ENCODE measurements around the gene XXYLT1.

Gene XXYLT1

DNA sequence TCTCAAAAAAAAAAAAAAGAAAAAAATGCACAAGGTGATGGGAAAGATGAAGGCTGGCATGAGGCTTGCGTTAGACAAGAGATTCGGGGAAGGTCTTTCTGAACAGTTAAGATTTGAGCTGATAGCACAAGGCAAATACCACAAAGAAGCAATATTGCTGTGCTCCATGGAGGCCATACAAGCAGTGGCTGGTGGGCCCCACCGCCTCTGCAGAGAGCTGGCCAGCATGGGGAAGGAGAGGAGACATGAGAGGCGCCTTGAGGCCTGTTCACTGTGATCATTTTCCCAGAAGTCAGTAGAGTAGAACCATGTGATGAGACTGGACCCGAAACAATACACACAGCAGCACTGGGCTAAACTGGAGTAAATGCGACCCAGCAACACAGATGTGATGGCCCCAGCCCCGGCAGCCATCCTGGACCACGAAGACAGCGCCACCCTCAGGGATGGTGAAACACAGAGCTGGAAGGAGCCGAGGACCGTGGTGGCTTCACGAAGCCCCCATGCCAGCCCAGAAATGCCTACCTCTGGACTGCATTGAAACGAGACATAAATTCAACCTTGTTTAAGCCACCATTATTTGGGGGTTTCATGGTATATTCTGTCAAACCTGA lies 5.5 kb downstream of the XXYLT1 start:
- DNase-seq, result no peak

DNA sequence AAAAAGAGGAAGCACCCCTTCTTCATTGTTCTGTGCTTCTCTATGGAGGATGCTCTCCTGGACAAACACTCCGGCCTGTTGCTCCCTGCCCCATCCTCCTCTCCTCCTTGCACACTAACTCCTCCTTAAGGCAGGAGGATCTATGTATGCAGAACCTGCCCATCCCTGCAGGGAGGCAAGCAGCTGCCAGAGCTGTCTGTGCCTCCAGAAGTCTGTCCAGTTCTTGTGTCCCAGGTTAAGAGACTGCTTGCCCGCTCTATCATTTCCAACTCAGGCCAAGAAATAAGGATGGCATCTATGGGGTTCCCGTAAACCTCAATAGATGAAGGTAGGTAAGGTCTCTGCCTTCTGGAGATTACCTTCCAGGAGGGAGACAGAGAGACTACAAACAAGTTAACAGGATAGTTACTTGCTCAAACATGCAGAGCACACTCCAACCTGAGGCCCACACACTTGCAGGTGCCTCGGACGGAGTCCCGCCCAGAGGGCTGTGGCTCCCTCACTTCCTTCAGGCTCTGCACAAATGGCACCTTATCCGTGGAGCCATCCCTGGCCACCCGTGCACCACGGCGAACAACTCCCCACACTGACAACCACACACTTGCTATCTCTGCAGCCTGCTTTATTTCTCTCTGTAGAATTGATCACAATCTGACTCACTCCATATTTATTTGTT lies 6.9 kb downstream of the XXYLT1 start:
- DNase-seq, result no peak

DNA sequence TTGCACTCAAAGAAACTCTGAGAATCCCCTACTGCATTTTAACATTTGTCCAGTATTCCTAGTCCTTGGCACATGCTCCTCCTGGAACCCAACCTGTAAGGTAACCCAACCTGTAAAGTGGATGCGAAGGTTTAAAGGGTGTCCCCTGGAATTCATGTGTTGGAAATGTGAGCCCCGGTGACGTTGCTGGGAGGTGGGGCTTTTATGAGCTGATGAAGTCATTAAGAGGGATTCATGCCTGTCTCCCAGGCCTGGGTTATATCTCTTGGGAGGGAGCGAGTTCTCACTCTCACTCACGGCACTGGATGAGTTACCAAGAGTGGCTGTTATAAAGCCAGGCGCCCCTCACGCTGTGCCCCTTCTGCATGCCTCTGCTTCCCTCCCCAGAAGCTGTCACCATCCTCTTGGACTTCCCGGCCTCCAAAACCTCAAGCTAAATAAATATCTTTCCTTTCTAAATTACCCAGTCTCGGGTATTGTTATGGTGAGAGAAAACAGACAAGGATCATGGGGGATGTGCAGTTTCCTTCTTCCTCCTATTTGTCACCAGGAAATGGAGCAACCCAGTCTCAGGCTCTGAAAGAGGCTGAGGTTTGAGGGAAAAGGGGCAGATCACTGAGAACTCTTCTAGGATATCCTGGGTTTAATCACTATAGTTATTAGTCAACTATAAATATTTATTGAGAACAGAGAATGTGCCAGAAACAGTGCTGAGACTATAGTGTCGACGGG lies 7.6 kb downstream of the XXYLT1 start:
- DNase-seq, result no peak

DNA sequence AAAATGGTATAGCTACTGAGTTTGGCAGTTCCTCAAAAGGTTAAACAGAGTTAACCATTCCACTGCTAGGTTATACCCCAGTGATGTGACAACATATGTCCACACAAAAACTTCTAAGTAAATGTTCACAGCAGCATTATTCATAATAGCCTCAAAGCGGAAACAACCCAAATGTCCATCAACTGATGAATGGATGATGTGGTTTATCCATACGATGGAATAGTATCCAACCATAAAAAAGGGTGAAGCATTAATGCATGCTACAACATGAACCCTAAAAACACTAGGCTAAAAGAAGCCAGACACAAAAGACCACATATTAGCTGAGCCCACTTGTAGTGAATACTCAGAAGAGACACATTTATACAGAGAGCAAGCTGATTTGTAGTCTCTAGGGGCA lies 9.0 kb downstream of the XXYLT1 start:
- DNase-seq, result no peak

DNA sequence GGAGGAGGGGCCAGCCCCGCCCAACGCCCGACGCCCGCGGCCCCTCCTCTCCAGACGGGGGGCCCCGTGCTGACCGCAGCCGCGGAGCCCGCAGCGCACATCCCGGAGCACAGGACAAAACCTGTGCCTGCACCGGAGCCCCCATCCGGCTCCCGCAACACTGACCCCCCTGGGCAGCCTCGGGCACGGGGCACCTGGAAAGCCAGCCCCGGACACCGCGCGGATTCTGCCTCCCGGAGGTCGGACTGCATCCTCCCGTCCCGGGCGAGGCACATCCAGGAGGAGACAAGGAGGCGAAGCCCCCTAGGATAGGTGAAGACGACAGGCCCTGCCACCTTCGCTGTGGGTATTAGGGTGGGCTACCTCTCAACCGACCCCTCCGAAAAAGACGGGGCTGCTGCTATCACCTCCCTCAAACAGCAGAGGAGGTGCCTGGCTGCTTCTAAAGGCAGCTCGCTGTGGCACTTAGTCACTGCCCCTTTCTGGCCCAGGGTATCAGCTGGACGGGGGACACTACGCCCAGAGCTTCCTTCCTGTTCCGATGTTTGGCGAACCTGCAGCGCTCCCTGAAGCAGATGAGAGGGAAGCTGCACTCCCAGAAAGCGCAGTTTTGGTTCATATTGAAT lies 10.6 kb downstream of the XXYLT1 start:
- DNase-seq, result peak; percentile 58 to 80 (median 72)

DNA sequence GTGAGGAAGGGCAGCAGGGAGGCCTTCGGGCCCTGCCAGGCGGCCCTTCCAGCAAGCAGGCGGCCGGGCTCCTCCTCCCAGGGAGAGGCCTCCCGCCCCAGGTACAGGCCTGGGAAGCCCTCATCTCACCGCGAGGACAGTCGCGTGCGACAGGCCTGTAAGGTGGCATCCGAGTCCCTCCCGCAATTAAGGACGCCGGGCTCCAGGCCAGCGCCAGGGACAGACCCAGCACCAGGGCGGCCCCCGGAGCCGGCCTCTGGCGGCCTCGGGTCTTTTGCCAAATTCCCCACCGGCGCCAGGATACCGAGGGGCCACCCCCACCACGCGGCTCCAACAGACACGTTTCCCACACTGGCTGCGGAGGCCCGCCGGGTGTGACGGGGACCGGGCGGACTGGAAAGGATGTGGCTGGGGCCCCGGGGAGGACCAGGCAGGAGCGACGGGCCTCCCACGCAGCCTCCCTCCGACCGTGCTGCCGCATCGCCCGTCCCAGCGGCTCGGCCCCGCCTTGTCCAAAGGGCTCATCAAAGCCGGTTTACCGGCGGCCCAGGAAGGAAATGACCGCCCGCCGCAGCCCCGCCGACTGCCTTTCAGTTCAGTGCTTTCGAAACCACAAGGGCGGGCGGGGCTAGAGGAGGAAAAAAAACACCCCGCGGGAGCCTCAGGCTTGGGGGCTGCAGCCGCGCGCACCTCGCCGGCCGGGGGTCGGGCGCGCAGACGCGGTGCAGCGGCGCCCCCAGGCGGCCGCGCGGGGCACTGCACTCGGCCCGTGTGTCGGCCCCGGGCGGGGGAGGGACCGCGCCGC lies 11.3 kb downstream of the XXYLT1 start:
- peak; percentile 82 to 94 (median 89) for DNase-seq

DNA sequence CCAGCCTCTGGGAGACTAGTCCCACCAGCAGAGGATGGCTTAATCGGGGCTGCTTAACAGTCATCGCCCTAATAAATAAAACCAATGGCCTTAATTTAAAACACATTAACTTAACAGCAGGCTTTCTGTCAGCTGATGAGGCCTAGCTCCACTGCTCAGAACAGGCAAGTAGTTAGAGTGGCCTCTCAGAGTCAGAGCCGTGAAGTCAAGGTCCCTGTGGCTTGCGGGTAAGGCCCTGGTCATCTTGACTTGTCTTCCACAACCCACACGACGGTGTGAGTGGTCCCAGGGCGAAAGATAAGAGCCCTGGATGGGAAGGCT lies 11.8 kb downstream of the XXYLT1 start:
- DNase-seq, result peak in 2 of 3 experiments; percentile 60 to 72

DNA sequence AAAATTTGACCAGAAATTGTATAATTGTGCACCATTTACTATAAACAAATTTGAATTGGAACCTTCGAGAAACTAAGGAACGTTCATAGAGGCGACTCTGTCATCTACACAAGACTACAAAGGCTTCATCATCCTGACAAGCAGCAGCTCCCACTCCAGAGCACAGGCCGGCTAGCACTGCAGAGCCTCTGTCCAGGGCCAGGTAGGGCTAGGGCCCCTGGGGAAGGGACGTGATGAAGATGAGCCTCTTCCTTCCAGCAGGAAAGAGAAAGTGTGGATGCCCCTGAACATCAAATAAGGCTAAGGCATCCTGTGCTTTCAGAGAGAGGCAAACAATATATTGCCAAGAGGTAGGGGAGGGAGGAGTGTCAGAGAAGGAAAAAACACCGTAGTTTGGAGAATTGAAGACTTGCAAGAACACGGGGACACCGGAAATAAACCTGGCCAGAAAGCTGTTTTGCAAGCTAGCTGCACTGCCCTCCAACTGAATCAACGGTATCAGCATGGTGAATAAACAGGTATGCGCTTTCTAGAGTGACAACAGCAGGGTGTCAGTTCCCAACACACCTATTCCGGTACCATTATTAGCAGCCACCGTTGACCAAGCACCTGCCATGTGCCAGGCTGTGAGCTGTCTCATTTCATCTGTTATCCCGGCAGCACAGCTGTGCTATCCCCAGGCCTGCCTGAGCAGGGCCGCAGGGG lies 12.4 kb downstream of the XXYLT1 start:
- DNase-seq, result peak in 2 of 3 experiments; percentile 60 to 72

DNA sequence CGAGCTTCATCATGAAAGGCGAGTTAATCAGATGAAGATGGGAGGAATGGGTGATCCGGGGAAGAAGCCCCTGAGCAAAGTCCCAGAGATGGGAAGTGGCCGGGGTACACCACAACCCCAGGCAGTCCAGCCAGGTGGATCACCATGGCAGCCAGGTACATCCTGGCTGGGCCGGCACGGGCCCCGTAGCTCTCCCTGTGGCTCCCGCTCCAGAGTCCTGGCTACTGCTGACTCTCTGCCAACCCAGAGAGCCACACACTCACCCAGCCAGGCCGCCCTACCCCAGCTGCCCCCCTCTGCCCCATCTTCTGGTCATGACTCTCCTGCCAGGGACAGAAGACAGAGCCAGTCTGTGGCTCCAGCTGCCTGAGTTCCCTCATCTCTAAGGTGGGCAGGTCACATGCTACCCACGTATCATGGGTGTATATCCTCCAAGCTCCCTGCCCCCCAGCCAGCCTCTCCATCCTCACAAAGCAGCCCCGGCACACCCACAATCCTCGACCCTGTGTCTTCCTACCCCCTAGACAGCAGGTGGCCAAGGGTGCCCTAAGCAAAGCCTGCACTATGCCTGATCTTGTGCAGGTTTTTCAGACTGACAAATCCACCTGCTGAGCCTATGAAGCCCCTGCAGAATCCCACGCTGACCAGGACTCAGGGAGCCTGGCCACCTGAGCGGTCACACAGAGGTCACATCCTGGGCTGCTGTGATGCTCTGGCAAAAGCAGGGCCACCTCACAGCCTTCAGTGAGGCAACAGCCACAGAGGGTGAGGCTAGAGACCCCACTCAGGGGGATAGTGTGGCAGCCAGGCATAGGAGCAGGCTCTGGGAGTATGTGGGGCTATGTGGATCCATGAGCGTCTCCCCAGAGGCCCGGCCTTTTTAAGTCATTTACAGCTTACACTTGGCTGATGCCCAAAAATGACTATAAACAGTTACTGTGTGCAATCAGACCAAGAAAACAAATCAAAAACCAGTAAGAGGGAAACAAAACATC lies 13.2 kb downstream of the XXYLT1 start:
- DNase-seq, result no peak

DNA sequence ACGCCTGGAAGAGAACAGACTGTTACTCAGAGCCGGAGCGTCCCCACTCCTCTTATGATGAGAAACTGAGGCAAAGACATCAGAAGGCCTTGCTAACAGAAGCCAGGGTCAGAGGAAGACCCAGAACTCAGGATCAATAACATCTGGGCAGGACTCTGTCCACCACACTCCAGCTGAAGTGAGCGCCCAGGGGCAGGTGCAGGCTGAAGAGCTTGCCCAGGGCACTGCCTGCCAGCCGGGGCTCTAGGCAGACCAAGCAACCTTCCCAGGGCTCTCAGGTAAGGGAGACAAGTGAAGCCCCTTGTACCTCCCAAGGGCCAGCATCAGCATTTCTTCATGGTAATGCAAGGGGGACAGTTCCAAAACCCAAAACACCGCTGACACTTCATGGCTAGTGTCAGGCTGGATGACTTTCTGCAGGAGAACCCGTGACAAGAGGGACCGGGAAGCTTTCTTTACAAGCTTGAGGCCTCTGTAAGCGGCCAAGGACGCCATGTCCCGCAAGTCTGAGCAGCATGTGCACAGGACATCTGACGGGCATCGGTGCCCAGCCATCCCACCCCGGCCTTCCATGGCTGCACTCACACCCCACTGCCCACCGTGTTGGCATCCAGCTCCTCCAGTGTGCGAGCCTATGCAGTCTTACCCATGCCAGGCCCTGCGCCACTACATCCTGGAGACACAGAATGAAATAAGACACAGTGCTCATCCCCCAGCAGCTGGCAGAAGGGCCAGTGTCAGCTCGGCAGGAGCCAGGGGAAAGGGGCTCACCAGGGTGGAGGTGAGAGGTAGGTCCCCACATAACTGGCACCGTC lies 14.1 kb downstream of the XXYLT1 start:
- DNase-seq, result no peak

DNA sequence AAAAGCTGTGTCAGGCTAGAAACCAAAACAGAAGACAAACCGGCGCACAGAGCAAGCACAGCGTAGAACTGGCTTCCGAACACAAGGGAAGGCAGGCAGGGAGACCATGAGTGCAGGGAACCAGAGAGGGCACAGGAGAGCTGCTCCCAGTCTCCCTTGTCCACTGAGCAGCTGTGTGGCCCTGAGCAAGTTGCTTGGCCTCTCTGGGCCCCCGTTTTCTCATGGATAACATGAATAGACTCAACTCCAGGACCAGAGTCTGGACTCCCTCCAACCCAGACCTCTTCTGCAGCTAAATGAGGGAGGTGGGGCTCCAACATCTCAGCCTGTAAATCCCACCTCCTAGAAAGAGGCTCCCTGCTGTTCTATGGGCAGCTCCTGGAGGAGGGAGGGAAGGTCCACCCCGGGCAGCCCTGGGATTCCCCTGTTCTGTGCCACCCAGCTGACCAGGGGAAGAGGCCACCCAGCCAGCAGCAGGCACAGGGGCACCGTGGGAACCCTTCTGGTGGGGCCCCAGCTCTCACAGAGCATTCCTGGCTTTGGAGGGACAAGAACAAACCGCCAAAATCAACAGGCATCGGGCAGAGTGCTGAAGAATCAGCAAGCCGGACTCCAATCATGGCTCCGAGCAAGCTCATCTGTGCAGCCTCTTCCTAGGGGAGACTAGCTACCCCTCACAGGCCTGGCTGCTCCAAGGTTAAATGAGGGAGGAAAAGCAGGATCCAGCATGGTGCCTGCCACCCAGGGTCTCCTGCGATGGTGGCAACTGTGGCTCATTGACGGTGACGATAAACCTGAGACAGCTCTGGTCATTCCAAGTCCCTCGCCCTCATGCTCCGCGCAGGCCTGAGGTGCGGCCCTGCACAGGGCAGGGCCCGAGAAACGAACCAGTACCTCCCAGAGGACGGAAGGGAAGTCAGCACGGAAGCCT lies 15.1 kb downstream of the XXYLT1 start:
- DNase-seq, result no peak

DNA sequence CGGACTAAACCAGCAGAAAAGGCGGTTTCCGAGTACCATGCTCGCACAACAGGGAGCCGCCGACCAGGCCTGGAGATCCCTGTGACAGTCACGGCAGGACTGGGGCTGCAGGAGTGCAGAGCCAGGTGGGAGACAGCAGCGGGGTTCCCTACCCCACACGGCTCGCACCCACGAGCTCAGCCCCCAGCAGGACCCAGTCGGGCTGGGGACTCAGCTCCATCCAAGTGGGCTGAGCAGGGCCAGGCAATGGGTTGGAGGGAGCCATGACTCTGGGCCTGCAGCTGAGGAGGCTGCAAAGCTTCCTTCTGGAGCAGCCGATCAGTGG lies 15.8 kb downstream of the XXYLT1 start:
- no peak for DNase-seq

DNA sequence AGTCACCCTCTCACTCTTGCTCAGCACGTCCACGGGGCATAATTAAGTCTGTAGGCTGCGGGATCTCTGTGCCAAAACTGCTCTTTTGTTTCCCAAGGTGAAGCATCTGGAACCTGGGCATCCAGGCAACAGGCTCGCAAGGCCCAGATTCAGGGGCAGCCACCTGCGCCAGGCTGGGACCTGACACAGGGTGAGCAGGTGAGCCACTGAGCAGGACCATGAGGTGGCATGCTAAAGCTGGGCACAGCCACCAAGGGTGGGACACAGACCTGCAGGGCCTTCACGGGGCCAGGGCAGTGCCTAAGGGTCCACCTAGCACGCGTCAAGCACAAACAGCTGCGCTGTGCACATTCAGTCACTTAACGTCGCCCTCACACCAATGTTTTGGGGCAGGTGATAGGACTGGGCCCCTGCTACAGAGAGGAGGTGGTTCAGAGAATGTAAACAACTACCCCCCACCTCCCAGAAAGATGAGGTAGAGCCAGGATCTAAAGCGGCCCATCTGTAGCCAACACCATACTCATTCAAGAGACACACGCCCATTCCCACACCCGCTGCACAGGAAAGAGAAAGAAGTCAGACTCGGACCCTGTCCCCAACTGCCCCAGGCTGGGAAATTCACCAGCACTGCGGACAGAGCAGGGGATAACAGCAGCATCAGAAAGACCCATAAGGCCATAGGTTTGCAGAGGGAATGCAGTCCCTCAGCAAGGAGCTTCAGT lies 16.3 kb downstream of the XXYLT1 start:
- DNase-seq, result no peak

DNA sequence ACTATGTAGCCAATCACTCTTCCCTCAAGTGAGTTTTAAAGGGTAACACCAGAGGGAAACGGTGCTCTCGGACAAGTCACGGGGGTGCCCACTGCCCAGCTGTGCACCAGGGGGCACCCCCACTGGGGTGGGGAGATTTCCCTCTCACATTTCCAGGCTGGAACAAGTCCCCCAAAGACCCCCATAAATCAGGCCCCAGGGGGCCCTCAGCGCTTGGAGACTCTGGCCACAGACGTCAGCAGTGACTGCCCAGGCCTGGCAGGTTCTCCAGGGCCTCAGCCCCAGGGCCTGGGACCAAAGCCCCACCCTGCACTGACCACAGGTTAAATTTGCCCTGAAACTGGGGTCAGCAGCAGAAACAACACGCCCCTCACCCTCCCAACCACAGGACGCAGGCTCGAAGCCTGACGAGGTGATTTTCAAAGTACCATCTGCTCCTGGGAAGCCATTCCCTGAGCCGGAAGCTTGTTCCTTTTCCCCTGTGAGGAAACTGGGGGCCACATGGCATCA lies 17.0 kb downstream of the XXYLT1 start:
- DNase-seq, result no peak

DNA sequence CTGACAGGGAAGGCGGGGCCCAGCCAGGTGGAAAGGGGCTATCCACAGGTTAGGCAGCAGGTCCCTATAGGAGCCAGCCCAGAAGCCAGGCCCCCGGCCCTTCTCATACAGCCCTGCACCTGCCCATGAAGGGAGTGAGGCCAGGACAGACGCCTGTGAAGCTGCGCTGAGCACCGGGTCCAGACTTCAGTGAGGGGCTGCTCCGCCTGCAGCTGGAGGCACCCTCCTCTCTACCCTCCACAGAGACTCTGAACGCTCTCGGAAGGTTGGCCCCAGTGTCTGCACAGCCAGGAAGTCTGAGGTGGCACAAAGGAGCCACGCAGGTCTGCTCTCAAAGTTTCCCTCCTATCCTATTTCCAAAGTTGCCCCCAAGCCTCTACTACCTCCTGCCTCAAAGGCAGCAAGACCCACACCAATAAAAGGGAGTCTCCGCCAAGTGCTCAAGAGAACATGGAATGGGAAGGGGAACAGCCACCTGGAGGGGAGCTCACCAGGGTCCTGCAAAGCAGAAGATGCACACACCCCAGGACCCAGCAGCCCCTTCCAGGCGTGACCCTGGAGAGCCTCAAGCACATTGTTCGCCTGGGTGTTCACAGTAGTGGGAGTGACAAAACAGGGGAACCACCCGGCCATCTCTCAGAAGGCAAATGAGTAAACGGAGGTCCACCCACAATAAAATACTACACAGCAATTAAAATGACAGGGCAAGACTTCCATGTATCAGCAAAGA lies 19.5 kb downstream of the XXYLT1 start:
- DNase-seq, result no peak

DNA sequence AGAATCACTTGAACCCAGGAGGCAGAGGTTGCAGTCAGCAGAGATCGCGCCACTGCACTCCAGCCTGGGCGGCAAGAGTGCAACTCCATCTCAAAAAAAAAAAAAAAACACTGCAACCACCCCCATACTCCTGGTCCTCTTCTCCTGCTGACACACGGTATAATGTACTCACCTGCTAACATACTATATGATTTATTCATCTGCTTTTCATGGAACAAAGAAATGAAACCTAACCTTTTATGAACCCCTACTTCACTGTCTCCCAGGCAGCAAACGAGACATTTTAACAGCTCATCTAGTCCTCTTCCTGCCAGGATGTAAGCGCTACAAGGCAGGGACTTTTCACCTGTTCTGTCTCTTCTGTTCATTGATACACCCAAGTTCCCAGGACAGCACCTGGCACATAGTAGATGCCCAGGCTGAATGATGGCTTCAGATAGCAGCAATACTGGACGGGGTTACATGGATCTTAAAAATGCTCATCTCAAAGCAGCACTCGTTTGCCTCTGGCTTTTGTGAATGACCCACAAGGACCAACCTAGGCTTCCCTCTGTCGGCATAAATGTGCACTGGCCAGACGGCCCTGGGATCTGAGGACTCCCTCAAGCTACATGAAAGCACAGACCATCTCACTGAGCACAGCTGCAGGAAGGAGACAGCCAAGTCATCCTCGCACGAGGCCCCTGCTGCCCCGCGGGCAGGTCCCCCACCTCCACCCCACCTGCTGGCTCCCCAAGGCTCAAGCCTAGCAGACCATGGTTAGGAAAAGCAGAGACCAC lies 20.3 kb downstream of the XXYLT1 start:
- DNase-seq, result peak; percentile 36 to 80 (median 73)

All from NCI-H1417 (cell line).